Smooth muscle cell (in vitro differentiated cells): ENCODE results near the gene ADGRF4. TPM values are rescaled to one million over a fixed set of nuclear protein-coding genes. Genes with fewer than 3 reads are reported as not detected.

Experiments
- DNase-seq: peaks from one replicate; lab custom pipeline; 2025; ENCODE audit not compliant: unreplicated experiment; lab: John Stamatoyannopoulos, UW
- H2AFZ ChIP-seq: fragments of 200-600 bp; sonication (generic); 2 replicates; pipeline ENCODE4 v1.6.0; 2016; ENCODE audit warnings: antibody characterized with exemption, low read depth, mild to moderate bottlenecking
- H3F3A ChIP-seq: fragments of 200-600 bp; sonication (generic); 2 replicates; pipeline ENCODE4 v1.6.0; 2017; ENCODE audit warnings: antibody characterized with exemption, low read depth
- H3K27ac ChIP-seq: fragments of 200-600 bp; sonication (generic); 2 replicates; pipeline ENCODE4 v1.5.1; 2016; ENCODE audit warnings: low read depth, mild to moderate bottlenecking
- H3K27me3 ChIP-seq: fragments of 200-600 bp; sonication (generic); 2 replicates; pipeline ENCODE4 v1.6.1; 2016; ENCODE audit warnings: low read depth, mild to moderate bottlenecking
- H3K36me3 ChIP-seq: fragments of 200-600 bp; sonication (generic); 2 replicates; pipeline ENCODE4 v1.5.1; 2016; ENCODE audit warnings: low read depth
- H3K4me1 ChIP-seq: fragments of 200-600 bp; sonication (generic); 2 replicates; pipeline ENCODE4 v1.5.1; 2016; ENCODE audit warnings: low read depth
- H3K4me2 ChIP-seq: fragments of 200-600 bp; sonication (generic); 2 replicates; pipeline ENCODE4 v1.6.0; 2016; ENCODE audit warnings: mild to moderate bottlenecking
- H3K4me3 ChIP-seq: fragments of 200-600 bp; sonication (generic); 2 replicates; pipeline ENCODE4 v1.5.1; 2016; ENCODE audit warnings: mild to moderate bottlenecking
- H3K79me2 ChIP-seq: fragments of 200-600 bp; sonication (generic); 2 replicates; pipeline ENCODE4 v1.6.0; 2016; ENCODE audit warnings: low read depth, mild to moderate bottlenecking
- H3K9ac ChIP-seq: fragments of 200-600 bp; sonication (generic); 2 replicates; pipeline ENCODE4 v1.6.0; 2016; ENCODE audit warnings: low read depth
- H3K9me3 ChIP-seq: fragments of 200-600 bp; sonication (generic); replicated peaks from 2 replicates; pipeline ENCODE4 v1.5.1; 2016; ENCODE audit warnings: low read depth
- H4K20me1 ChIP-seq: fragments of 200-600 bp; sonication (generic); 2 replicates; pipeline ENCODE4 v1.6.0; 2016; ENCODE audit warnings: low read depth
- WGBS: methylation state at CpG from one replicate; pipeline ENCODE4 v1.1.7; 2016; ENCODE audit warnings: low lambda C conversion rate; 5-methylcytosine and 5-hydroxymethylcytosine counted together
- polyA plus RNA-seq: library from polyadenylated mRNA; unstranded; fragments of >200 nt; fragmentation: Nextera tagmentation; extraction: Ambion mirVana; gene quantifications from 2 replicates; pipeline ENCODE4 v1.2.1, GENCODE V29; 2016
- total RNA-seq: library from RNA; depleted of rRNA; stranded (reverse); fragments of >200 nt; gene quantifications from 2 replicates; pipeline ENCODE4 v1.2.3, GENCODE V29; 2014
- TF ChIP-seq, protein P1 (sequence below): fragments of 200-600 bp; sonication (generic); IDR thresholded peaks from 2 replicates; pipeline ENCODE4 v1.5.1; 2017; ENCODE audit warnings: borderline replicate concordance, mild to moderate bottlenecking, antibody characterized with exemption; ENCODE audit not compliant: insufficient read depth, poor library complexity, severe bottlenecking

Gene ADGRF4
- total and polyA plus RNA-seq, 2 experiments from 2014 or later, result 1.5 to 10.6 TPM

DNA sequence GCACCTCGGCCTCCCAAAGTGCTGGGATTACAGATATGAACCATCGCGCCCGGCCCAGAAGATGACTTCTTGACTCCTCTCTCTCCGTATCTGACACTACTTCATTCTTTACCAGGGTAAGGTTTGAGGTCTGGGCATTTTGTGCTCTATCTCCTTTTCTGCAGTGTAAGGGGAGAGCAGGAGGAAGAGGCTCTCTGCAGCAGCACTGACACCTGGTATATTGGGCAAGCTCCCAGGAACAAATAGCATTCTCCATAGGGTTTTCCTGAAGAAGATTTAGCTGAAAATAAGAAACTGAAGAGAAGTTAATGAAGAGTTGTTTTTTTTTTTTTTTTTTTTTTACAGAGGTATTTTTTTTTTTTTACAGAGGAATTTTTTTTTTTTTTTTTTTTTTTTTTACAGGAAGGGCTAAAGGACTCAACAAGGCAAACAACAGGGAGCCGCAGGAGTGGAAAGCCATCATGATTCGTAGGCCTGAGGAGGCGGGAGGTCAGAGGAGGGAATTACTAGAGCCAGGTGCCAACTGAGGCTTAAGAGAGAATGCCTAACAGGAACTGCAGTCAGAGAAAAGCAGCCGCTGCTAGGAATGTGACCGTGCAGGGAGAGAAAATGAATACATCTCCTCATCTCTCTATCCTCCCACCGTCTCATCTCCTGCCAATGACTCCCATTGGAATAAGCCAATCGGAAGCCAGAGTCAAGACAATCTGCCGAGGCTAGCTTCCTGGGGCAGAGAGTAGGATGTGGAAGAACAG lies 34.7 kb upstream of the ADGRF4 start:
- Histone ChIP-seq H3K4me3 (no peak overlapping the region), H3K27ac (no peak overlapping the region), H3K9ac (no peak overlapping the region), H3K27me3 (no peaks in the 10 kb centered on the region), H3K4me1 (peaks cover 17% of the 10 kb centered on the region), H3K9me3 (no peaks in the 10 kb centered on the region), H3K36me3 (no peaks in the 10 kb centered on the region), H4K20me1 (no peaks in the 10 kb centered on the region), H2AFZ (no peak overlapping the region), H3K79me2 (no peaks in the 10 kb centered on the region), H3K4me2 (no peak overlapping the region), H3F3A (peaks cover 11% of the 10 kb centered on the region)
- 82% methylated on average over 13 of the region's 13 CpGs for WGBS
- DNase-seq, result no peak
- TF ChIP-seq, protein P1, sequence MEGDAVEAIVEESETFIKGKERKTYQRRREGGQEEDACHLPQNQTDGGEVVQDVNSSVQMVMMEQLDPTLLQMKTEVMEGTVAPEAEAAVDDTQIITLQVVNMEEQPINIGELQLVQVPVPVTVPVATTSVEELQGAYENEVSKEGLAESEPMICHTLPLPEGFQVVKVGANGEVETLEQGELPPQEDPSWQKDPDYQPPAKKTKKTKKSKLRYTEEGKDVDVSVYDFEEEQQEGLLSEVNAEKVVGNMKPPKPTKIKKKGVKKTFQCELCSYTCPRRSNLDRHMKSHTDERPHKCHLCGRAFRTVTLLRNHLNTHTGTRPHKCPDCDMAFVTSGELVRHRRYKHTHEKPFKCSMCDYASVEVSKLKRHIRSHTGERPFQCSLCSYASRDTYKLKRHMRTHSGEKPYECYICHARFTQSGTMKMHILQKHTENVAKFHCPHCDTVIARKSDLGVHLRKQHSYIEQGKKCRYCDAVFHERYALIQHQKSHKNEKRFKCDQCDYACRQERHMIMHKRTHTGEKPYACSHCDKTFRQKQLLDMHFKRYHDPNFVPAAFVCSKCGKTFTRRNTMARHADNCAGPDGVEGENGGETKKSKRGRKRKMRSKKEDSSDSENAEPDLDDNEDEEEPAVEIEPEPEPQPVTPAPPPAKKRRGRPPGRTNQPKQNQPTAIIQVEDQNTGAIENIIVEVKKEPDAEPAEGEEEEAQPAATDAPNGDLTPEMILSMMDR, result no peak

GRCh38 chr6:47665112-47665511 lies 33.3 kb upstream of the ADGRF4 start:
- Histone ChIP-seq H3F3A (peaks cover 23% of the 10 kb centered on the region), H3K9ac (no peak overlapping the region), H2AFZ (no peak overlapping the region), H4K20me1 (no peaks in the 10 kb centered on the region), H3K79me2 (no peaks in the 10 kb centered on the region), H3K4me1 (peaks cover 32% of the 10 kb centered on the region), H3K27ac (peak overlapping the region; percentile 45), H3K9me3 (no peaks in the 10 kb centered on the region), H3K4me2 (no peak overlapping the region), H3K27me3 (no peaks in the 10 kb centered on the region), H3K36me3 (no peaks in the 10 kb centered on the region), H3K4me3 (no peak overlapping the region)
- TF ChIP-seq, protein P1, result no peak
- DNase-seq, result no peak
- WGBS, result 69% methylated on average over 3 of the region's 3 CpGs

- peaks cover 50% of the 10 kb centered on the region for H3K4me1 ChIP-seq
- TF ChIP-seq, protein P1, result no peak
- no peaks in the 10 kb centered on the region for H3K27me3 ChIP-seq
- peaks cover 35% of the 10 kb centered on the region for H3F3A ChIP-seq
- H3K27ac ChIP-seq, result peak overlapping the region; percentile 96
- WGBS, result 2% methylated on average over 6 of the region's 6 CpGs
- H2AFZ ChIP-seq, result peak overlapping the region; percentile 7
- H3K4me2 ChIP-seq, result peak overlapping the region; percentile 63
- H3K4me3 ChIP-seq, result peak overlapping the region; percentile 2
- no peaks in the 10 kb centered on the region for H3K36me3 ChIP-seq
- no peak for DNase-seq
- H3K9me3 ChIP-seq, result no peaks in the 10 kb centered on the region
- peak overlapping the region; percentile 55 for H3K9ac ChIP-seq
- no peaks in the 10 kb centered on the region for H4K20me1 ChIP-seq
- no peaks in the 10 kb centered on the region for H3K79me2 ChIP-seq
These were observed 28.5 kb upstream of the ADGRF4 start for GRCh38 chr6:47669684-47670513.
